Upper lobe of right lung (tissue), 1 donor: ENCODE data around the gene KCNMA1. TPM values are rescaled to one million over a fixed set of nuclear protein-coding genes. Genes with fewer than 3 reads are reported as not detected.

Experiments
- ATAC-seq: fragments of 200-7000 bp; cut with Tn5 transposase; one replicate; pipeline ENCODE4 v1.9.1; 2020; ENCODE audit warnings: mild to moderate bottlenecking, moderate library complexity
- DNase-seq: peaks from one replicate; pipeline ENCODE4 v3.0.0-alpha.2; 2020
- H3K27ac ChIP-seq: fragments of 200-600 bp; one replicate; pipeline ENCODE4 v1.8.0; 2022
- H3K27me3 ChIP-seq: fragments of 200-600 bp; one replicate; pipeline ENCODE4 v1.8.0; 2022; ENCODE audit warnings: mild to moderate bottlenecking
- H3K36me3 ChIP-seq: fragments of 200-600 bp; one replicate; pipeline ENCODE4 v1.8.0; 2022
- H3K4me1 ChIP-seq: fragments of 200-600 bp; one replicate; pipeline ENCODE4 v1.8.0; 2022
- H3K4me3 ChIP-seq: fragments of 200-600 bp; one replicate; pipeline ENCODE4 v1.8.0; 2022; ENCODE audit warnings: mild to moderate bottlenecking
- H3K9me3 ChIP-seq: fragments of 200-600 bp; one replicate; pipeline ENCODE4 v1.8.0; 2022
- CTCF ChIP-seq: fragments of 200-600 bp; IDR thresholded peaks from one replicate; pipeline ENCODE4 v1.8.0; 2022; ENCODE audit warnings: antibody characterized with exemption
- intact Hi-C: fragments of 100-400 bp; cut with DNase I; formaldehyde crosslinking; loops from one replicate; pipeline ENCODE4 v1.11.0; 2022
- total RNA-seq: library from RNA; stranded (reverse); fragmentation: NEBNext Ultra II Directional; extraction: Animal tissue kit (Norgen Biotek cat#: 25700); gene quantifications from one replicate; pipeline ENCODE4 v1.2.1, GENCODE V29; 2021
- donor health status: DM: no; HTN: yes; CAD: no; lungs with severe emphysema.

The KCNMA1 gene
- total RNA-seq, 1 donor from 2014 or later, result 26.3 TPM

- Histone ChIP-seq H3K4me3 (no peak overlapping the region), H3K27me3 (no peaks in the 10 kb centered on the region), H3K9me3 (no peaks in the 10 kb centered on the region), H3K4me1 (peaks cover 5% of the 10 kb centered on the region), H3K27ac (peak overlapping the region; percentile 44), H3K36me3 (no peaks in the 10 kb centered on the region)
- TF ChIP-seq CTCF, result no peak
- ATAC-seq (peak; percentile 69), DNase-seq (no peak)
- intact Hi-C loops, result no loop called here
Measured at GRCh38 chr10:77552252-77552651, 85.4 kb downstream of the KCNMA1 start.

GRCh38 chr10:77550378-77550777, 87.2 kb downstream of the KCNMA1 start:
- Histone ChIP-seq H3K4me3 (no peak overlapping the region), H3K9me3 (no peaks in the 10 kb centered on the region), H3K36me3 (no peaks in the 10 kb centered on the region), H3K27me3 (no peaks in the 10 kb centered on the region), H3K4me1 (peaks cover 2% of the 10 kb centered on the region), H3K27ac (no peak overlapping the region)
- TF ChIP-seq CTCF, result no peak
- intact Hi-C loops, result no loop called here
- no peak for ATAC-seq
- no peak for DNase-seq

- peak; percentile 5 for ATAC-seq
- Histone ChIP-seq H3K27ac (no peak overlapping the region), H3K27me3 (no peaks in the 10 kb centered on the region), H3K9me3 (no peaks in the 10 kb centered on the region), H3K4me3 (no peak overlapping the region), H3K4me1 (no peaks in the 10 kb centered on the region), H3K36me3 (no peaks in the 10 kb centered on the region)
- TF ChIP-seq CTCF, result no peak
- intact Hi-C loops, result no loop called here
- DNase-seq, result no peak
Measured at GRCh38 chr10:77548671-77549070, 88.9 kb downstream of the KCNMA1 start.

GRCh38 chr10:77548157-77548556, 89.5 kb downstream of the KCNMA1 start:
- no peak for TF ChIP-seq CTCF

GRCh38 chr10:77547307-77548050, 90.1 kb downstream of the KCNMA1 start:
- H3K27ac ChIP-seq, result no peak overlapping the region

More at GRCh38 chr10:77548157-77548556, 89.5 kb downstream of the KCNMA1 start:
- peak; percentile 74 for DNase-seq
- Histone ChIP-seq H3K4me1 (no peaks in the 10 kb centered on the region), H3K4me3 (no peak overlapping the region), H3K36me3 (no peaks in the 10 kb centered on the region), H3K9me3 (no peaks in the 10 kb centered on the region), H3K27ac (no peak overlapping the region), H3K27me3 (no peaks in the 10 kb centered on the region)
- intact Hi-C loops, result no loop called here
- ATAC-seq, result peak; percentile 79

More at GRCh38 chr10:77547307-77548050, 90.1 kb downstream of the KCNMA1 start:
- H3K4me3 ChIP-seq, result no peak overlapping the region
- ATAC-seq (no peak), DNase-seq (no peak)
- intact Hi-C loops, result no loop called here
- H3K4me1 ChIP-seq, result no peaks in the 10 kb centered on the region
- H3K27me3 ChIP-seq, result no peaks in the 10 kb centered on the region
- no peaks in the 10 kb centered on the region for H3K9me3 ChIP-seq
- no peaks in the 10 kb centered on the region for H3K36me3 ChIP-seq
- TF ChIP-seq CTCF, result no peak
